H1 (cell line): ENCODE measurements around the gene DPEP3. TPM values are rescaled to one million over a fixed set of nuclear protein-coding genes. Genes with fewer than 3 reads are reported as not detected.

Source experiments
- CTCF ChIA-PET: fragments of 300-600 bp; sonication (Branson Sonifier 250); formaldehyde crosslinking; loops from one replicate; lab custom pipeline; 2021; ENCODE audit not compliant: partially characterized antibody; lab: Charles Lee
- POLR2A ChIA-PET: fragments of 300-600 bp; sonication (Branson Sonifier 250); formaldehyde crosslinking; loops from one replicate; lab custom pipeline; 2021; ENCODE audit warnings: inconsistent platforms; ENCODE audit not compliant: partially characterized antibody; lab: Charles Lee
- DNase-seq, 2 experiments: peaks; one replicate each; pipeline versions ENCODE4 v3.0.0 to v3.0.0-alpha.2; 2010 to 2022; ENCODE audit warnings: low spot score in 2 of 2, low read depth in 1 of 2, mixed read lengths in 1 of 2
- FAIRE-seq: peaks from 2 replicates; lab custom pipeline; 2011; peaks lifted over from hg19 to GRCh38; lab: Jason Lieb, UNC
- H2AFZ ChIP-seq: 2 replicates; pipeline ENCODE4 v1.8.1; 2012; ENCODE audit warnings: low read length, inconsistent platforms
- H2AK5ac ChIP-seq: 2 replicates; pipeline ENCODE4 v1.6.1; 2013; ENCODE audit warnings: low read depth, low read length
- H2BK120ac ChIP-seq: replicated peaks from 2 replicates; pipeline ENCODE3; 2013; ENCODE audit warnings: low read depth, low read length, inconsistent platforms
- H2BK12ac ChIP-seq: 2 replicates; pipeline ENCODE4 v1.6.1; 2013; ENCODE audit warnings: low read depth, low read length
- H2BK15ac ChIP-seq: 2 replicates; pipeline ENCODE4 v1.6.1; 2013; ENCODE audit warnings: low read length
- H2BK20ac ChIP-seq: 2 replicates; pipeline ENCODE4 v1.6.1; 2013; ENCODE audit warnings: low read length
- H2BK5ac ChIP-seq: 2 replicates; pipeline ENCODE4 v1.6.1; 2013; ENCODE audit warnings: low read depth, low read length
- H3K14ac ChIP-seq: 2 replicates; pipeline ENCODE4 v1.6.1; 2013; ENCODE audit warnings: inconsistent platforms; ENCODE audit not compliant: insufficient read length
- H3K18ac ChIP-seq: 2 replicates; pipeline ENCODE4 v1.6.1; 2013; ENCODE audit warnings: low read length; ENCODE audit errors: extremely low read depth
- H3K23ac ChIP-seq: 2 replicates; pipeline ENCODE4 v1.6.1; 2013; ENCODE audit warnings: inconsistent platforms; ENCODE audit not compliant: insufficient read length
- H3K23me2 ChIP-seq: 2 replicates; pipeline ENCODE4 v1.6.1; 2013; ENCODE audit warnings: low read depth, low read length
- H3K27ac ChIP-seq: 2 replicates; pipeline ENCODE4 v1.6.1; 2011; ENCODE audit warnings: low read depth, low read length, inconsistent platforms
- H3K27me3 ChIP-seq, 4 experiments: replicated peaks in 1 of 4; 1 replicate in 1 of 4; 2 replicates in 3 of 4; pipeline versions ENCODE4 v1.6.1 to v1.8.1; 2011 to 2013; ENCODE audit warnings: low read length in 3 of 4, mild to moderate bottlenecking in 3 of 4, inconsistent platforms in 2 of 4, mixed read lengths in 2 of 4, moderate library complexity in 1 of 4; ENCODE audit not compliant: control insufficient read depth in 3 of 4, insufficient read depth in 3 of 4; ENCODE audit errors: extremely low read depth in 1 of 4
- H3K36me3 ChIP-seq, 4 experiments: 2 replicates each; pipeline versions ENCODE4 v1.6.1 to v1.8.1; 2011 to 2013; ENCODE audit warnings: mild to moderate bottlenecking in 4 of 4, low read length in 3 of 4, moderate library complexity in 2 of 4, control low read depth in 1 of 4, inconsistent platforms in 1 of 4; ENCODE audit not compliant: insufficient read depth in 4 of 4, control insufficient read depth in 2 of 4
- H3K4ac ChIP-seq: replicated peaks from 2 replicates; pipeline ENCODE3; 2013; ENCODE audit warnings: low read length, low read depth, mixed read lengths, inconsistent platforms; ENCODE audit not compliant: insufficient read length
- H3K4me1 ChIP-seq, 4 experiments: replicated peaks in 1 of 4; 1 replicate in 1 of 4; 2 replicates in 3 of 4; pipeline versions ENCODE4 v1.6.1 to v1.8.1; 2011 to 2013; ENCODE audit warnings: low read length in 3 of 4, inconsistent platforms in 2 of 4, mixed read lengths in 1 of 4; ENCODE audit not compliant: insufficient read depth in 4 of 4, control insufficient read depth in 3 of 4
- H3K4me2 ChIP-seq, 2 experiments: 2 replicates each; pipeline versions ENCODE4 v1.6.1 to v1.8.1; 2011 to 2013; ENCODE audit warnings: low read depth in 2 of 2, low read length in 2 of 2, control low read depth in 1 of 2, inconsistent platforms in 1 of 2, mild to moderate bottlenecking in 1 of 2; ENCODE audit not compliant: insufficient read depth in 1 of 2
- H3K4me3 ChIP-seq, 4 experiments: fragments of 200-600, 300-600 bp in 1 of 4; sonication (generic), shearing (Covaris generic), sonication (Bioruptor Twin) in 1 of 4; 2 replicates each; pipeline versions ENCODE4 v1.5.1 to v1.8.1; 2011 to 2016; ENCODE audit warnings: low read length in 4 of 4, low read depth in 3 of 4, control low read depth in 2 of 4, inconsistent platforms in 2 of 4, mild to moderate bottlenecking in 2 of 4, mixed read lengths in 1 of 4, moderate library complexity in 1 of 4; ENCODE audit not compliant: insufficient read depth in 2 of 4; ENCODE audit errors: extremely low read depth in 1 of 4
- H3K56ac ChIP-seq: replicated peaks from 2 replicates; pipeline ENCODE3; 2013; ENCODE audit warnings: low read depth, mild to moderate bottlenecking, mixed read lengths, low read length, inconsistent platforms; ENCODE audit not compliant: insufficient read length
- H3K79me1 ChIP-seq: 2 replicates; pipeline ENCODE4 v1.6.1; 2013; ENCODE audit warnings: low read depth, low read length, control low read depth
- H3K79me2 ChIP-seq, 2 experiments: 2 replicates each; pipeline versions ENCODE4 v1.6.1 to v1.8.1; 2012 to 2013; ENCODE audit warnings: low read length in 2 of 2, mild to moderate bottlenecking in 2 of 2, inconsistent platforms in 1 of 2; ENCODE audit not compliant: insufficient read depth in 2 of 2, control insufficient read depth in 1 of 2
- H3K9ac ChIP-seq, 4 experiments: replicated peaks in 1 of 4; 1 replicate in 1 of 4; 2 replicates in 3 of 4; pipeline versions ENCODE4 v1.6.1 to v1.8.1; 2011 to 2013; ENCODE audit warnings: low read depth in 3 of 4, low read length in 3 of 4, control low read depth in 2 of 4, mild to moderate bottlenecking in 2 of 4, moderate library complexity in 2 of 4, inconsistent platforms in 1 of 4; ENCODE audit errors: extremely low read depth in 1 of 4
- H3K9me3 ChIP-seq, 2 experiments: 2 replicates each; pipeline versions ENCODE4 v1.6.1 to v1.8.1; 2012 to 2013; ENCODE audit warnings: mild to moderate bottlenecking in 2 of 2, moderate library complexity in 2 of 2, control low read depth in 1 of 2, inconsistent platforms in 1 of 2, low read depth in 1 of 2, low read length in 1 of 2, mixed read lengths in 1 of 2; ENCODE audit not compliant: insufficient read depth in 2 of 2
- H4K20me1 ChIP-seq, 2 experiments: replicated peaks in 1 of 2; 2 replicates each; pipeline versions ENCODE3 to v1.8.1; 2011 to 2013; ENCODE audit warnings: inconsistent platforms in 2 of 2, low read length in 2 of 2, mild to moderate bottlenecking in 1 of 2; ENCODE audit not compliant: insufficient read depth in 2 of 2, control insufficient read depth in 1 of 2
- H4K5ac ChIP-seq: 2 replicates; pipeline ENCODE4 v1.6.1; 2013; ENCODE audit warnings: low read length, low read depth, mixed read lengths, inconsistent platforms; ENCODE audit not compliant: insufficient read length
- H4K8ac ChIP-seq: 2 replicates; pipeline ENCODE4 v1.8.0; 2013; ENCODE audit warnings: mild to moderate bottlenecking, moderate library complexity, low read length, inconsistent platforms; ENCODE audit not compliant: insufficient read depth; ENCODE audit errors: extremely low read depth
- H4K91ac ChIP-seq: replicated peaks from 2 replicates; pipeline ENCODE3; 2013; ENCODE audit warnings: low read length, mixed read lengths, inconsistent platforms; ENCODE audit not compliant: insufficient read length
- BCL11A ChIP-seq, 2 experiments: IDR thresholded peaks; one replicate each; pipeline ENCODE4 v1.6.1; 2011; ENCODE audit warnings: low read depth in 2 of 2, low read length in 2 of 2, mild to moderate bottlenecking in 2 of 2
- FOSL1 ChIP-seq: IDR thresholded peaks from 2 replicates; pipeline ENCODE4 v1.6.1; 2011; ENCODE audit warnings: mild to moderate bottlenecking, low read depth, low read length, moderate library complexity; ENCODE audit not compliant: insufficient read depth
- KDM4A ChIP-seq: IDR thresholded peaks from one replicate; pipeline ENCODE4 v1.7.1; 2012; ENCODE audit warnings: low read depth, mild to moderate bottlenecking, moderate library complexity, low read length, inconsistent platforms; ENCODE audit not compliant: severe bottlenecking
- POLR2AphosphoS5 ChIP-seq: IDR thresholded peaks from 2 replicates; pipeline ENCODE4 v1.6.1; 2011; ENCODE audit warnings: low read depth, low read length
- SIN3A ChIP-seq, 2 experiments: IDR thresholded peaks in 1 of 2; conservative IDR thresholded peaks in 1 of 2; 2 replicates each; pipeline ENCODE4 v1.6.1; 2011 to 2012; ENCODE audit warnings: low read length in 2 of 2, improper control_type of control experiment in 1 of 2, low read depth in 1 of 2, mild to moderate bottlenecking in 1 of 2
- TAF1 ChIP-seq: IDR thresholded peaks from 2 replicates; pipeline ENCODE4 v1.6.1; 2011; ENCODE audit warnings: mild to moderate bottlenecking, low read depth, low read length
- TAF7 ChIP-seq: optimal IDR thresholded peaks from 2 replicates; pipeline ENCODE3; 2011; ENCODE audit warnings: low read depth, mild to moderate bottlenecking, inconsistent platforms, low read length, moderate library complexity, borderline replicate concordance
- WGBS, 2 experiments: shearing (Covaris generic) in 1 of 2; methylation state at CpG; one replicate each; pipeline versions ENCODE4 v1.1.6 to v1.1.7; 2013 to 2015; ENCODE audit warnings: low lambda C conversion rate in 2 of 2, mixed read lengths in 2 of 2, inconsistent platforms in 1 of 2, low coverage in 1 of 2, missing lambda C conversion rate in 1 of 2; ENCODE audit not compliant: insufficient replicate concordance in 2 of 2, insufficient coverage in 1 of 2, insufficient read length in 1 of 2; ENCODE audit errors: extremely low coverage in 1 of 2, missing lambda C conversion rate in 1 of 2; 5-methylcytosine and 5-hydroxymethylcytosine counted together
- polyA plus RNA-seq, 7 experiments: library from polyadenylated mRNA; depleted of rRNA in 3 of 7; stranded (reverse) in 5 of 7; unstranded in 2 of 7; fragments of >200 nt in 5 of 7; fragments of 200-250 nt in 2 of 7; gene quantifications; 1 replicate in 5 of 7; 2 replicates in 1 of 7; 4 replicates in 1 of 7; pipeline versions ENCODE4 v1.2.1 to v1.2.3, GENCODE V29; 2011 to 2013; ENCODE audit warnings: missing spikeins in 2 of 7, mixed read lengths in 2 of 7
- total RNA-seq: library from RNA; stranded (reverse); fragmentation: NEBNext Ultra II Directional; extraction: Animal tissue kit (Norgen Biotek cat#: 25700); gene quantifications from 2 replicates; pipeline ENCODE4 v1.2.1, GENCODE V29; 2021
- TF ChIP-seq, protein P1 (sequence below): IDR thresholded peaks from 2 replicates; pipeline ENCODE4 v1.6.1; 2012; ENCODE audit warnings: inconsistent platforms
- TF ChIP-seq, protein P2 (sequence below), 3 experiments: IDR thresholded peaks; 1 replicate in 2 of 3; 2 replicates in 1 of 3; pipeline versions ENCODE4 v1.5.1 to v1.6.1; 2011; ENCODE audit warnings: low read length in 3 of 3, mild to moderate bottlenecking in 3 of 3, inconsistent platforms in 2 of 3, low read depth in 1 of 3, moderate library complexity in 1 of 3; ENCODE audit not compliant: insufficient read depth in 1 of 3; ENCODE audit errors: control extremely low read depth in 1 of 3

Gene DPEP3
- total and polyA plus RNA-seq, 2 of the 8 experiments (the other 6 are each of a cell fraction or from before 2014, with no cell fraction given), result 6.5 to 9.9 TPM

DNA sequence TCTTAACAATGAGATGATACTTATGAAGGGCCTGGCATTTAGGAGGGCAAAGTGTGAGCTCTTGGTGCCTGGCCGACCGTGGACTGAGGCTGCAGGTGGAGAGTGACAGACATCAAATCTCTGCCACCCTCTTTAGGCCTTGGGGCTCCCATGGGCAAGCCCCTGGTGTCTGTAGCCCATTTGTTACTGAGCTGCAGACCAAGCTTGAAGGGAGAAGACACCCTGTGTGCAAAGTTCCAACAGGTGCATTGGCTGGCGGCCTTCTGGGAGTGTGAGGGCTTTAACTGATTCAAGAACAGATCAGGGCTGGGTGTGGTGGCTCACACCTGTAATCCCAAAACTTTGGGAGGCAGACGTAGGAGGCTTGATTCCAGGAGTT lies 47.8 kb downstream of the DPEP3 start:
- no peak overlapping the region for H2BK20ac ChIP-seq
- POLR2A ChIA-PET, result interaction anchor here (0.9 to 7.5 kb wide), 5 partner anchors 9 to 90 kb away, joined by 3 to 43 read pairs (median 4); partner anchors contain the start of genes NRN1L and PSKH1
- no peak for FAIRE-seq

More for the DNA sequence above, 47.8 kb downstream of the DPEP3 start:
- H3K4me1 ChIP-seq, result peaks cover 0 to 15% (median 8%) of the 10 kb centered on the region in 4 experiments; a peak in 5 of 7 replicates
- DNase-seq, result no peak
- H3K79me1 ChIP-seq, result peaks cover 4% of the 10 kb centered on the region; the same call in 1 of the 2 replicates
- H2BK5ac ChIP-seq, result no peak overlapping the region
- no peak overlapping the region for H3K23ac ChIP-seq
- no peak overlapping the region for H2BK120ac ChIP-seq
- CTCF ChIA-PET, result interaction anchor here (0.7 to 27.1 kb wide), 16 partner anchors 10 to 307 kb away, joined by 3 to 623 read pairs (median 3); partner anchors contain the start of genes EDC4, LCAT, NRN1L and PSKH1
- H3K4me2 ChIP-seq, result no peak overlapping the region
- peaks cover 3 to 18% of the 10 kb centered on the region in 2 experiments for H4K20me1 ChIP-seq
- H3K18ac ChIP-seq, result no peak overlapping the region
- no peaks in the 10 kb centered on the region for H3K27me3 ChIP-seq
- H2AK5ac ChIP-seq, result no peak overlapping the region
- no peak overlapping the region for H3K4ac ChIP-seq
- H3K79me2 ChIP-seq, result 0 out of 4 replicates have a peak, but pooled peaks cover 0 to 3% of the 10 kb centered on the region in 2 experiments
- H3K9me3 ChIP-seq, result no peaks in the 10 kb centered on the region
- H3K56ac ChIP-seq, result no peak overlapping the region
- no peak overlapping the region for H2AFZ ChIP-seq
- H3K23me2 ChIP-seq, result peaks cover 18% of the 10 kb centered on the region
- TF ChIP-seq, protein P1, sequence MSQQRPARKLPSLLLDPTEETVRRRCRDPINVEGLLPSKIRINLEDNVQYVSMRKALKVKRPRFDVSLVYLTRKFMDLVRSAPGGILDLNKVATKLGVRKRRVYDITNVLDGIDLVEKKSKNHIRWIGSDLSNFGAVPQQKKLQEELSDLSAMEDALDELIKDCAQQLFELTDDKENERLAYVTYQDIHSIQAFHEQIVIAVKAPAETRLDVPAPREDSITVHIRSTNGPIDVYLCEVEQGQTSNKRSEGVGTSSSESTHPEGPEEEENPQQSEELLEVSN, result no peak
- TF ChIP-seq BCL11A (IDR thresholded peaks at IDR 0.05; ENCODE audit: low read depth in 2 of 2, low read length in 2 of 2) (no peak), POLR2AphosphoS5 (no peak), TAF7 (no peak), TAF1 (no peak), SIN3A (conservative IDR thresholded peaks at IDR 0.05 in 1 of 2, IDR thresholded peaks at IDR 0.05 in 1 of 2; ENCODE audit: low read depth in 1 of 2, low read length in 2 of 2) (no peak), KDM4A (no peak), FOSL1 (no peak)
- TF ChIP-seq, protein P2, sequence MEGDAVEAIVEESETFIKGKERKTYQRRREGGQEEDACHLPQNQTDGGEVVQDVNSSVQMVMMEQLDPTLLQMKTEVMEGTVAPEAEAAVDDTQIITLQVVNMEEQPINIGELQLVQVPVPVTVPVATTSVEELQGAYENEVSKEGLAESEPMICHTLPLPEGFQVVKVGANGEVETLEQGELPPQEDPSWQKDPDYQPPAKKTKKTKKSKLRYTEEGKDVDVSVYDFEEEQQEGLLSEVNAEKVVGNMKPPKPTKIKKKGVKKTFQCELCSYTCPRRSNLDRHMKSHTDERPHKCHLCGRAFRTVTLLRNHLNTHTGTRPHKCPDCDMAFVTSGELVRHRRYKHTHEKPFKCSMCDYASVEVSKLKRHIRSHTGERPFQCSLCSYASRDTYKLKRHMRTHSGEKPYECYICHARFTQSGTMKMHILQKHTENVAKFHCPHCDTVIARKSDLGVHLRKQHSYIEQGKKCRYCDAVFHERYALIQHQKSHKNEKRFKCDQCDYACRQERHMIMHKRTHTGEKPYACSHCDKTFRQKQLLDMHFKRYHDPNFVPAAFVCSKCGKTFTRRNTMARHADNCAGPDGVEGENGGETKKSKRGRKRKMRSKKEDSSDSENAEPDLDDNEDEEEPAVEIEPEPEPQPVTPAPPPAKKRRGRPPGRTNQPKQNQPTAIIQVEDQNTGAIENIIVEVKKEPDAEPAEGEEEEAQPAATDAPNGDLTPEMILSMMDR (IDR thresholded peaks at IDR 0.05; ENCODE audit: control extremely low read depth in 1 of 3, insufficient read depth in 1 of 3, low read depth in 1 of 3, low read length in 3 of 3), result no peak
- WGBS, 2 experiments, result 88% methylated on average over 4 of the region's 4 CpGs; no CpG with 5 or more reads in 1 of the 2 experiments
- H3K4me3 ChIP-seq, result no peak overlapping the region
- H2BK12ac ChIP-seq, result no peak overlapping the region
- no peak overlapping the region for H2BK15ac ChIP-seq
- H3K36me3 ChIP-seq, result no peaks in the 10 kb centered on the region; a peak in 2 of 8 replicates
- H3K27ac ChIP-seq, result no peak overlapping the region
- H4K91ac ChIP-seq, result no peak overlapping the region
- H4K8ac ChIP-seq, result no peak overlapping the region
- H3K14ac ChIP-seq, result no peak overlapping the region
- H4K5ac ChIP-seq, result no peak overlapping the region
- H3K9ac ChIP-seq, result no peak overlapping the region
